A549 (cell line): ENCODE results near the gene CDK16. TPM values are rescaled to one million over a fixed set of nuclear protein-coding genes. Genes with fewer than 3 reads are reported as not detected.

Source experiments
- ATAC-seq, 2 experiments: fragments of 200-7000 bp in 1 of 2; fragments of >200 bp in 1 of 2; cut with Nextera tagmentation in 1 of 2; cut with Tn5 transposase in 1 of 2; 3 replicates each; pipeline versions ENCODE4 v1.8.0 to v1.9.1; 2018 to 2020; ENCODE audit warnings: mild to moderate bottlenecking in 1 of 2, moderate library complexity in 1 of 2
- CTCF ChIA-PET: fragments of 300-600 bp; sonication (Branson Sonifier 250); formaldehyde crosslinking; extraction: SDS; loops from one replicate; lab custom pipeline; 2021; ENCODE audit warnings: antibody characterized with exemption, inconsistent platforms; lab: Yijun Ruan, JAX
- POLR2A ChIA-PET: fragments of 350-600 bp; formaldehyde crosslinking; extraction: SDS; loops from one replicate; lab custom pipeline; 2021; ENCODE audit warnings: antibody characterized with exemption, inconsistent platforms; lab: Yijun Ruan, JAX
- DNase-seq, 2 experiments: peaks; one replicate each; pipeline versions ENCODE4 v3.0.0 to v3.0.0-alpha.2; 2011 to 2016; ENCODE audit warnings: low read depth in 1 of 2, low spot score in 1 of 2
- FAIRE-seq: peaks from 2 replicates; lab custom pipeline; 2011; peaks lifted over from hg19 to GRCh38; lab: Jason Lieb, UNC
- H3K27ac ChIP-seq, 2 experiments: fragments of >200 bp; sonication (Bioruptor Twin); formaldehyde crosslinking; 3 replicates each; pipeline ENCODE4 v1.5.1; 2016 to 2017
- H3K4me1 ChIP-seq: fragments of >200 bp; sonication (Bioruptor Twin); formaldehyde crosslinking; 3 replicates; pipeline ENCODE4 v1.6.1; 2016
- H3K4me2 ChIP-seq: fragments of >200 bp; sonication (Bioruptor Twin); formaldehyde crosslinking; 3 replicates; pipeline ENCODE4 v1.6.1; 2016
- H3K4me3 ChIP-seq: fragments of >200 bp; sonication (Bioruptor Twin); formaldehyde crosslinking; 3 replicates; pipeline ENCODE4 v1.5.1; 2016
- H3K9me3 ChIP-seq: fragments of >200 bp; sonication (Bioruptor Twin); formaldehyde crosslinking; 3 replicates; pipeline ENCODE4 v1.6.1; 2016
- CBX2 ChIP-seq: fragments of 200-600 bp; sonication (generic); IDR thresholded peaks from 2 replicates; pipeline ENCODE4 v1.6.1; 2016; ENCODE audit warnings: low read depth, mild to moderate bottlenecking, borderline replicate concordance
- CEBPB ChIP-seq, 2 experiments: fragments of >200 bp in 1 of 2; sonication (Bioruptor Twin) in 1 of 2; formaldehyde crosslinking in 1 of 2; IDR thresholded peaks; 2 replicates each; pipeline ENCODE4 v1.6.1; 2012 to 2016
- CHD4 ChIP-seq: fragments of 200-600 bp; sonication (generic); IDR thresholded peaks from 2 replicates; pipeline ENCODE4 v1.6.1; 2016; ENCODE audit warnings: antibody characterized with exemption, mild to moderate bottlenecking, borderline replicate concordance
- E2F6 ChIP-seq: IDR thresholded peaks from 2 replicates; pipeline ENCODE4 v1.6.1; 2012; ENCODE audit warnings: low read depth, borderline replicate concordance
- EHF ChIP-seq: fragments of 250-450 bp; sonication (Bioruptor Pico); IDR thresholded peaks from 2 replicates; pipeline ENCODE4 v1.5.0; 2020; ENCODE audit warnings: mild to moderate bottlenecking
- FOSL2 ChIP-seq, 2 experiments: fragments of 450-650 bp in 1 of 2; fragments of >200 bp in 1 of 2; sonication (Bioruptor Twin) in 1 of 2; formaldehyde crosslinking; IDR thresholded peaks; 2 replicates each; pipeline versions ENCODE4 v1.5.0 to v1.6.1; 2016 to 2020; ENCODE audit warnings: mild to moderate bottlenecking in 1 of 2, moderate library complexity in 1 of 2
- FOXS1 ChIP-seq: fragments of 250-450 bp; sonication (Bioruptor Pico); IDR thresholded peaks from 2 replicates; pipeline ENCODE4 v1.5.0; 2020; ENCODE audit warnings: mild to moderate bottlenecking, moderate library complexity
- HDAC2 ChIP-seq: fragments of 200-600 bp; sonication (generic); IDR thresholded peaks from 2 replicates; pipeline ENCODE4 v1.6.1; 2016
- JUN ChIP-seq, 2 experiments: fragments of >200 bp; sonication (Bioruptor Twin); formaldehyde crosslinking; IDR thresholded peaks; 2 replicates in 1 of 2; 3 replicates in 1 of 2; pipeline ENCODE4 v1.6.1; 2016 to 2017
- JUNB ChIP-seq: fragments of >200 bp; sonication (Bioruptor Twin); formaldehyde crosslinking; IDR thresholded peaks from 2 replicates; pipeline ENCODE4 v1.6.1; 2016
- KDM5A ChIP-seq: fragments of 200-600 bp; sonication (generic); IDR thresholded peaks from 2 replicates; pipeline ENCODE4 v1.6.1; 2016; ENCODE audit warnings: antibody characterized with exemption, mild to moderate bottlenecking
- MAFK ChIP-seq: fragments of 450-650 bp; IDR thresholded peaks from 2 replicates; pipeline ENCODE4 v1.6.1; 2014; ENCODE audit not compliant: partially characterized antibody
- MAX ChIP-seq: IDR thresholded peaks from 2 replicates; pipeline ENCODE4 v1.6.1; 2012
- MAZ ChIP-seq: fragments of 150-350 bp; IDR thresholded peaks from 2 replicates; pipeline ENCODE4 v1.6.1; 2014; ENCODE audit warnings: antibody characterized with exemption, low read depth, low read length, borderline replicate concordance
- MYC ChIP-seq: IDR thresholded peaks from 2 replicates; pipeline ENCODE4 v1.6.1; 2012; ENCODE audit warnings: mild to moderate bottlenecking, inconsistent platforms, low read length, improper control_type of control experiment, borderline replicate concordance
- NR3C1 ChIP-seq: fragments of >200 bp; sonication (Bioruptor Twin); formaldehyde crosslinking; IDR thresholded peaks from 3 replicates; pipeline ENCODE4 v1.6.1; 2017
- POLR2A ChIP-seq: IDR thresholded peaks from 2 replicates; pipeline ENCODE4 v1.6.1; 2012; ENCODE audit warnings: mild to moderate bottlenecking, low read length
- RAD21 ChIP-seq, 2 experiments: fragments of >200 bp in 1 of 2; sonication (Bioruptor Twin) in 1 of 2; formaldehyde crosslinking in 1 of 2; IDR thresholded peaks in 1 of 2; conservative IDR thresholded peaks in 1 of 2; 2 replicates in 1 of 2; 3 replicates in 1 of 2; pipeline ENCODE4 v1.6.1; 2012 to 2018; ENCODE audit warnings: inconsistent platforms in 1 of 2
- RARB ChIP-seq: fragments of 250-450 bp; sonication (Bioruptor Pico); IDR thresholded peaks from 2 replicates; pipeline ENCODE4 v1.8.0; 2021; ENCODE audit warnings: mild to moderate bottlenecking, moderate library complexity
- RCOR1 ChIP-seq: fragments of 150-350 bp; IDR thresholded peaks from 2 replicates; pipeline ENCODE4 v1.6.1; 2014; ENCODE audit warnings: antibody characterized with exemption, low read length, low read depth
- REST ChIP-seq: fragments of 200-600 bp; sonication (generic); IDR thresholded peaks from 2 replicates; pipeline ENCODE4 v1.6.1; 2016; ENCODE audit warnings: antibody characterized with exemption, mild to moderate bottlenecking, moderate library complexity
- RNF2 ChIP-seq: fragments of 200-600 bp; sonication (generic); IDR thresholded peaks from 2 replicates; pipeline ENCODE4 v1.6.1; 2016; ENCODE audit warnings: low read depth, mild to moderate bottlenecking, antibody characterized with exemption, moderate library complexity, borderline replicate concordance
- SMC3 ChIP-seq: fragments of >200 bp; sonication (Bioruptor Twin); formaldehyde crosslinking; IDR thresholded peaks from 3 replicates; pipeline ENCODE4 v1.6.1; 2018; ENCODE audit warnings: inconsistent platforms
- SREBF2 ChIP-seq: fragments of 450-650 bp; IDR thresholded peaks from 2 replicates; pipeline ENCODE4 v1.6.1; 2014; ENCODE audit warnings: mild to moderate bottlenecking, moderate library complexity
- TP53 ChIP-seq: fragments of 250-450 bp; sonication (Bioruptor Pico); IDR thresholded peaks from 2 replicates; pipeline ENCODE4 v1.5.0; 2021; ENCODE audit warnings: mild to moderate bottlenecking, moderate library complexity
- USF2 ChIP-seq: fragments of 450-650 bp; IDR thresholded peaks from 2 replicates; pipeline ENCODE4 v1.6.1; 2014; ENCODE audit warnings: antibody characterized with exemption
- ZC3H11A ChIP-seq: fragments of 450-650 bp; IDR thresholded peaks from 2 replicates; pipeline ENCODE4 v1.6.1; 2014; ENCODE audit warnings: antibody characterized with exemption, mild to moderate bottlenecking
- ZSCAN20 ChIP-seq: fragments of 250-450 bp; sonication (Bioruptor Pico); IDR thresholded peaks from 2 replicates; pipeline ENCODE4 v1.8.0; 2022; ENCODE audit warnings: mild to moderate bottlenecking, moderate library complexity
- WGBS: methylation state at CpG from one replicate; pipeline ENCODE4 v1.1.6; 2017; ENCODE audit errors: missing lambda C conversion rate; 5-methylcytosine and 5-hydroxymethylcytosine counted together
- polyA plus RNA-seq, 4 experiments: library from polyadenylated mRNA; depleted of rRNA in 3 of 4; stranded (reverse); fragments of >200 nt; fragmentation: RNase III in 1 of 4; extraction: RNeasy Plus Mini Kit Qiagen cat#74134 plus additional on column Dnase treatment in 1 of 4; gene quantifications; 2 replicates in 3 of 4; 3 replicates in 1 of 4; pipeline ENCODE4 v1.2.3, GENCODE V29; 2011 to 2017

The CDK16 gene
- polyA plus RNA-seq, 2 of the 4 experiments (the other 2 are of a cell fraction) = 105 to 111 TPM

GRCh38 chrX:47199286-47199685, 19.2 kb upstream of the CDK16 start (continued):
- no peak for TF ChIP-seq NR3C1
- TF ChIP-seq CBX2 = no peak
- TF ChIP-seq EHF (CRISPR knock-in tag) = no peak
- TF ChIP-seq ZC3H11A = no peak

GRCh38 chrX:47200385-47201150, 17.9 kb upstream of the CDK16 start:
- POLR2A ChIA-PET = interaction anchor here (0.6 to 1.2 kb wide), 3 partner anchors 17 to 323 kb away, joined by 3 to 12 read pairs (median 3); partner anchors contain the start of gene CDK16
- Histone ChIP-seq H3K4me3 (no peak overlapping the region), H3K4me2 (peak overlapping the region; percentile 57), H3K9me3 (no peaks in the 10 kb centered on the region), H3K4me1 (peaks cover 58% of the 10 kb centered on the region), H3K27ac (peak overlapping the region; percentile 61 to 86)
- DNase-seq = peak; percentile 48 to 88
- peak; percentile 90 to 92 for ATAC-seq
- no peak for TF ChIP-seq CBX2
- no peak for TF ChIP-seq FOXS1
- TF ChIP-seq KDM5A = no peak
- 0 out of 5 replicates have a peak, but pooled peaks of 1 of the 2 experiments have one; percentile 21 for TF ChIP-seq JUN (IDR thresholded peaks at IDR 0.05)
- no peak for TF ChIP-seq FOSL2 (IDR thresholded peaks at IDR 0.05)
- no peak for TF ChIP-seq FOSL2 (CRISPR knock-in tag; IDR thresholded peaks at IDR 0.05)
- no peak for TF ChIP-seq JUNB
- TF ChIP-seq EHF (CRISPR knock-in tag) = no peak
- no peak for TF ChIP-seq TP53
- TF ChIP-seq SMC3 = 0 out of 3 replicates have a peak, but pooled peaks have one; percentile 7
- TF ChIP-seq CEBPB (IDR thresholded peaks at IDR 0.05) = no peak
- no peak for TF ChIP-seq RNF2
- TF ChIP-seq MAFK = peak; percentile 73
- no peak for TF ChIP-seq CHD4
- TF ChIP-seq POLR2A = no peak
- TF ChIP-seq ZC3H11A = no peak
- no peak for TF ChIP-seq MYC
- peak in 1 of 2 experiments; percentile 23; a peak in 1 of 5 replicates for TF ChIP-seq RAD21 (conservative IDR thresholded peaks at IDR 0.05 in 1 of 2, IDR thresholded peaks at IDR 0.05 in 1 of 2)
- no peak for TF ChIP-seq RCOR1
- TF ChIP-seq E2F6 = no peak
- no peak for TF ChIP-seq SREBF2
- TF ChIP-seq USF2 = no peak
- TF ChIP-seq MAZ = no peak
- TF ChIP-seq REST = no peak
- TF ChIP-seq NR3C1 = no peak
- TF ChIP-seq MAX = peak; percentile 39; the same call in 1 of the 2 replicates
- TF ChIP-seq HDAC2 = no peak
- TF ChIP-seq ZSCAN20 (CRISPR knock-in tag) = no peak
- TF ChIP-seq RARB (CRISPR knock-in tag) = no peak
- CTCF ChIA-PET = interaction anchor here (1.0 to 7.7 kb wide), 8 partner anchors 9 to 404 kb away, joined by 3 to 52 read pairs (median 4); partner anchors contain the start of genes NDUFB11 and RBM10
- peak; percentile 98 for FAIRE-seq
- 33% methylated on average over 9 of the region's 9 CpGs for WGBS
